MV-4-11 (cell line): ENCODE results near the gene SDSL.

Experiments
- DNase-seq: peaks from one replicate; lab custom pipeline; 2025; lab: John Stamatoyannopoulos, UW

SDSL gene, protein sequence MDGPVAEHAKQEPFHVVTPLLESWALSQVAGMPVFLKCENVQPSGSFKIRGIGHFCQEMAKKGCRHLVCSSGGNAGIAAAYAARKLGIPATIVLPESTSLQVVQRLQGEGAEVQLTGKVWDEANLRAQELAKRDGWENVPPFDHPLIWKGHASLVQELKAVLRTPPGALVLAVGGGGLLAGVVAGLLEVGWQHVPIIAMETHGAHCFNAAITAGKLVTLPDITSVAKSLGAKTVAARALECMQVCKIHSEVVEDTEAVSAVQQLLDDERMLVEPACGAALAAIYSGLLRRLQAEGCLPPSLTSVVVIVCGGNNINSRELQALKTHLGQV

DNA sequence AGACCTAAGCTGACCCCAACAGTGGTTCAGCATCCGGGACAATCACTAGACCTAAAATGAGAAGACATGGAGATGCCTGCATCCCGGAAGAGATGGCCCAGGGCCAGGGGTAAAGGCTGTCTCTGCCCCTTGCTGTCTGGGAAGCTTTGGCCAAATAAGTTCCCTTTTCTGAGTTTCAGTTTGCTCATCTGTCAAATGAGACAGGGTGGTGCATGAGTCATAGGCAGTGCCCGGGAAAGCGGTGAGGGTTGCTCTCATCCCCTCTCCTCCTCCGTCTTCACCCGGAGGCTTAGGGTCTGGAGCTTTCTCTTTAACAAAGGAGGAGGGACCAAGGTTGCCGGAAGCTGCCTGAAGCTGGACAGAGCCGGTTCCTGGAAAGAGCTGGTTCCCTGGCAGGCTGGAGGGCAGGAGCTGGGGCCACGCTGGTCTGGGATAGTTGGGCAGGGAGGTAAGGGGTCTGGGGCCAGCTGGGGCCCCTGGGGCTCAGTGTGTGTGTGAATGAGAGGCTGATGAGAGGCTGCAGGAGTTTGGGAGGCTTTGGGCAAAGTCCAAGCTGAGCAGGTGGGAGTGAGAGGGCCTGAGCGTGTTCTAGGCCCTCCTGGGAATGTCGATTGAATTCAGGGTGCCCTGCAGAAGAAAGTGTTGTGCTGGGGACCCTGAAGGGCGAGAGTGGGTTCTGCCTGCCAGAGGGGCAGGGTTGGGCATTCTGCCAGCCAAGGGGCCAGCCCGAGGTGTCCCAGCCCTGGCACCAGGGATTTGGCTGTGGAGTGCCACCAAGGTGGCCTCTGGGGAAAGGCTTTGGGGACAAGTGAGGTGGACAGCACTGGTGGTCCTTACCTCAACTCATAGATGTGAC, at the start of gene SDSL:
TSS of gene SDSL (plus strand) at position 351 of the 856 bp plus-strand sequence. CDS start 5,603 bp downstream, outside the sequence.
- DNase-seq = peak; percentile 99

DNA sequence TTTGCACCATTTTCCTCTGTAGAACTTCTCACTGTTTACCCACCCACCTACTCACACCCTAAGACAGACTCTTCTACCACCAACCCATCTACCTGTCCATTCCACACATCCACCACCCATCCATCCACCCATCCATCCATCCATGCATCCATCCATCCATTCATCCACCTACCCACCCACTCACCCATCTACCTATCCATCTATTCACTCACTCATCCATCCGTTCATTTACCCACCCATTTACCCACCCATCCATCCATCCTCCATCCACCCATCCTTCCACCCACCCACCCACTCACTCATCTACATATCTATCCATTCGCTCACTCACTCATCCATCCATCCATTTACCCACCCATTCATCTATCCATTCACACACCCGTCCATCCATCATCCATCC, 48.7 kb upstream of the SDSL start:
- no peak for DNase-seq

GRCh38 chr12:113373969-113374368, 48.2 kb upstream of the SDSL start:
- DNase-seq = no peak

- no peak for DNase-seq
Observed at GRCh38 chr12:113374823-113375428, 47.3 kb upstream of the SDSL start.

DNA sequence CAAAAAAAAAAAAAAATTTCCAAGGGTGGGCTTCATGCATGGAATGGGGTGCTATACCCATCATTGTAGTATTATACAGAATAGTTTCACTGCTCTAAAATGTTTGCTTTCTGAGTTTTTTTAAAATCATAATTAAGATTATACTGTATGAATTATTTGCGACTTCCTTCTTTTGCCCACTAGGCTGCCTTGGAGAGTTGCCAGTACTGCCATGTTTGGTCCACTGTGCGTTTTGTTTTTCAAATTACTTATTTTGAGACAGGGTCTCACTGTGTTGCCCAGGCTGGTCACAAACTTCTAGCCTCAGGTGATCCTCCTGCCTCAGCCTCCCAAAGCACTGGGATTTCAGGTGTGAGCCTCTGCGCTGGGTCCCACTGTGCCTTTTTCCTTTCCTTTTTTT, 43.9 kb upstream of the SDSL start:
- no peak for DNase-seq

DNA sequence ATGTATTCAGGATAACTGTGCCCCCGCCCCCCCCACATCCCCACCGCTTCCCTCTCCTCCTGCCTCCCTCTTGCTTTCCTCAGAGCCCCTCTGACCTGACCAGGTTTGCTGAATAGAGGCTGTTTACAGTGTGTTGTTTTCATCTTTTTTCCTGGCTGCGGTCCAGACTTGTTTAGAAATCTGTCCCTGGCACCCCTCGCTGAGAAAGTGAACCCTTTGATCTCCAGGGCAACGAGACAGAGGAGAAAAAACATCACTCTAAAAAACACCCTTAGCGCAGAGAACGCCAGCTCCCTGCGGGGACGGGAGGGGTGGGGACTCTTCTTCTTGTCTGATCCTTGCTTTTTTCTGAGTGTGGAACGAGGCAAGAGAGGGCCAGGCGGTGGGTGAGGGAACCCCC, 41.0 kb upstream of the SDSL start:
- DNase-seq = no peak

DNA sequence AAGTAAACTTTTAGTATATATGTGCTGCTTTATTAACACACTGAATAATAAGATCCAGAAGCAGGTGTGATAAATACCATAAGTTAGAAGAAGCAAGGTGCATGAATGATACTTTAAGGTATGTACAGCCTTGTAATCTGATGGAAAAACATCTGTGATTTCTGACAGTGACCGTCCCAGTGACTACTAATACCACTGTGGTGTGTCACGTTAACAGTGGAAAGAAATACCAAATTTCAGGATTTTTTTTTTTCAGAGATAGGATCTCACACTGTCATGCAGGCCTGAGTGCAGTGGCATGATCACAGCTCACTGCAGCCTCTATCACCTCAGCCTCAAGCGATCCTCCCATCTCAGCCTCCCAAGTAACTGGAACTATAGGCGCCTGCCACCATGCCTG, 40.0 kb upstream of the SDSL start:
- no peak for DNase-seq

DNA sequence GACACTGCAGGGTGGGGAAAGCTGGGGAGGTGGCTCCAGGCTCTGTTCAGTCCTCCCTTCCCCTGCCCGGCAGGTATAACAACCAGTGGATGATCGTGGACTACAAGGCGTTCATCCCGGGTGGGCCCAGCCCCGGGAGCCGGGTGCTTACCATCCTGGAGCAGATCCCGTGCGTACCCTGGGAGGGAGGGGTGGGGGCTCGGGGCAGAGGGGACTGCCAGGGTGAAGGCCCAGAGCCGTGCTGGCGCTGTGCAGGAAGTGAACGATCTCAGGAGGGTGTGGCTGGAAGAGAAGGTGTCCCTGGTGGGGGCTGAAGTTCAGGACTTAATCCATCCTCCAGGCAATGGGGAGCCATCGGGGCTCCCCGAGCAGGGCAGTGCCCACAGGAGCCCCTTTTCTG, 37.4 kb upstream of the SDSL start:
- DNase-seq = no peak

- no peak for DNase-seq
Observed at GRCh38 chr12:113385282-113385882, 36.8 kb upstream of the SDSL start.

DNA sequence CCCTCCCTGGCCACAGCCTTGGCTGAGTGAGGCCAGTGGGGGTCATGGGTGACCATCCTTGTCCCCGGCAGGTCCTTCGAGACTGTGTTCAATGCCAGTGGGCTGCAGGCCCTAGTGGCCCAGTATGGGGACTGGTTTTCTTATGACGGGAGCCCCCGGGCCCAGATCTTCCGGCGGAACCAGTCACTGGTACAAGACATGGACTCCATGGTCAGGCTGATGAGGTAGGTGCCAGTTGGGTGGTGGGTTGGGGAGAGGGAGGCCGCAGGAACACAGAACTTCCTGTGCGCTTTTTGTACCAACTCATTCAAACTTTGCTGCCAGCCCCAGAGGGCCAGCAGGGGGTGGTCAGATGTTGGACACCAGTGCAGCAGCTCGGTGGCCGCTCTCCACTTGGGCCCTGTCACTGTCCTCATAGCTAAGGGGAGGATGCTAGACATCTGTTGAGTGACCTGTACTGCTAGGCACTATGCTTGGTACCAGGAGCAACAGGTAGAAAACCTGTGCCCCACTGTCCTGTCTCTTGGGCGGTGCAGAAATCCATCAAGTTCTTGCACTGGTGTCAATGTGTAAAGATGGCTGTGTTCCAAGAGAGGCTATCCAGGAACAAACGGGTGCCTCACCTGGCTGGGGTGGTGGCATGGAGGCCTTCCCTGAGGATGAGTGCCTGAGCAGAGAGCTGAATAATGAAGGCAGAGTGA, 35.2 kb upstream of the SDSL start:
- DNase-seq = no peak

DNA sequence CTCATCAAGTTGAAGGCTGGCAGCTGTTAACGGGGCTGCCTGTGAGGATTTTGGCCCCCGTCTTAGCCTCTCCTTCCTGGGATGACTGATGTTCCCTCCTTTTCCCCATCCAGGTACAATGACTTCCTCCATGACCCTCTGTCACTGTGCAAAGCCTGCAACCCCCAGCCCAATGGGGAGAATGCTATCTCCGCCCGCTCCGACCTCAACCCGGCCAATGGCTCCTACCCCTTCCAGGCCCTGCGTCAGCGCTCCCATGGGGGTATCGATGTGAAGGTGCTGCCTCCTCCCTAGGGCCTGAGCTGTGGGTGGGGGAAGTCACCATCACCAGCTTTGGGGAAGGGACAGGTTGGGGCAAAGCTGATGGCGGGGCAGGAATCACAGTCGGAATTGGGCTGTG, 34.5 kb upstream of the SDSL start:
- DNase-seq = no peak

DNA sequence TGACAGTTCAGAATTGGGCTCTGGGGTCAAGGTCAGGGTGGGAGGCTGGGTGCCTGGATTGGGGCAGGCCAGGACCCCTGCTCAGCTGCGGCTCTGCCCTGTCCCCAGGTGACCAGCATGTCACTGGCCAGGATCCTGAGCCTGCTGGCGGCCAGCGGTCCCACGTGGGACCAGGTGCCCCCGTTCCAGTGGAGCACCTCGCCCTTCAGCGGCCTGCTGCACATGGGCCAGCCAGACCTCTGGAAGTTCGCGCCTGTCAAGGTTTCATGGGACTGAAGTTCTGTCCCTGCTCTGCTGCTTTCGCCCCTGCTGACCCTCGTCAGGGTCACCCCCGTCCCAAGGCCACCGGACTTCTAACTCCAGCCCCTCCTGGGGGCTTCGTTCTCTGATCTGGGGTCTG, 33.8 kb upstream of the SDSL start:
- DNase-seq = no peak

GRCh38 chr12:113390064-113391043, 31.8 kb upstream of the SDSL start:
- DNase-seq = no peak

GRCh38 chr12:113391145-113391544, 31.0 kb upstream of the SDSL start:
- DNase-seq = no peak

GRCh38 chr12:113391650-113392337, 30.4 kb upstream of the SDSL start:
- no peak for DNase-seq

GRCh38 chr12:113392520-113392919, 29.7 kb upstream of the SDSL start:
- no peak for DNase-seq

GRCh38 chr12:113392988-113393579, 29.1 kb upstream of the SDSL start:
- no peak for DNase-seq

GRCh38 chr12:113393749-113394148, 28.4 kb upstream of the SDSL start:
- DNase-seq = no peak

DNA sequence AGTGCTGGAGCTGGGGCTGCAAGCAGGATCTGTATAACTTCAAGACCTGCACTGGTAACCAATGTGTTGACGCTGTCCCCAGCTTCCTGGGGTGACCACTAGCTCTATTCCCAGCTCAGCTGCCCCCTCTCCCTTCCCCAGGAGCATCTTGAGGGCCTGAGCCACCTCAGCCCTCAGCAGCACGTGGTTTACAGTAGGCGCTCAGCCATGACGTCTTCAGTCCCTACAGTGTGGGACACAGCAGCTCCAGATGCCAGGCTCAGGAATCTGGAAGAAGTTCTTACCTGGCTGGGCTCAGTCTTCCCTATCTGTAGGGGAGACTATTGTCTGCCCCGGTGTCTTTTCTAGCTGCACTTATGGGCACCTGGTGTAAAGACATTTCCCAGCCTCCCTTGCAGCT, 27.1 kb upstream of the SDSL start:
- no peak for DNase-seq

DNA sequence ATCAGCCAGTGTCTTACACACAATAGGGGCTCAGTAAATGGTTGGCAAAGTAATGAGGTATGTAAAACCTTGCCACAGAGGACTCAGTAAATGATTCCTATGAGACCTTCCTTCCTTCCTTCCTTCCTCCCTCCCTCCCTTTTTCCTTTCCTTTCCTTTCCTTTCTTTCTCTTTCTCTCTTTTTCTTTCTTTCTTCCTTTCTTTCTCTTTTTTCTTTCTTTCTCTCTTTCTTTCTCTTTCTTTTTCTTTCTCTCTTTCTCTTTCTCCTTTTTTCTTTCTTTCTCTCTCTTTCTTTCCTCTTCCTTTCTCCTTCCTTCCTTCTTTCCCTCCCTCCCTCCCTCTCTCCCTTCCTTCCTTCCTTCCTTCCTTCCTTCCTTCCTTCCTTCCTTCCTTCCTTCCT, 26.0 kb upstream of the SDSL start:
- DNase-seq = no peak
